ENCODE results near the gene GLI1.
"Not testable (repeated sequence)": the region's sequence is repeated elsewhere in the genome, so short reads cannot be mapped to it uniquely, and the experiment has no call there.

Gene GLI1

DNA sequence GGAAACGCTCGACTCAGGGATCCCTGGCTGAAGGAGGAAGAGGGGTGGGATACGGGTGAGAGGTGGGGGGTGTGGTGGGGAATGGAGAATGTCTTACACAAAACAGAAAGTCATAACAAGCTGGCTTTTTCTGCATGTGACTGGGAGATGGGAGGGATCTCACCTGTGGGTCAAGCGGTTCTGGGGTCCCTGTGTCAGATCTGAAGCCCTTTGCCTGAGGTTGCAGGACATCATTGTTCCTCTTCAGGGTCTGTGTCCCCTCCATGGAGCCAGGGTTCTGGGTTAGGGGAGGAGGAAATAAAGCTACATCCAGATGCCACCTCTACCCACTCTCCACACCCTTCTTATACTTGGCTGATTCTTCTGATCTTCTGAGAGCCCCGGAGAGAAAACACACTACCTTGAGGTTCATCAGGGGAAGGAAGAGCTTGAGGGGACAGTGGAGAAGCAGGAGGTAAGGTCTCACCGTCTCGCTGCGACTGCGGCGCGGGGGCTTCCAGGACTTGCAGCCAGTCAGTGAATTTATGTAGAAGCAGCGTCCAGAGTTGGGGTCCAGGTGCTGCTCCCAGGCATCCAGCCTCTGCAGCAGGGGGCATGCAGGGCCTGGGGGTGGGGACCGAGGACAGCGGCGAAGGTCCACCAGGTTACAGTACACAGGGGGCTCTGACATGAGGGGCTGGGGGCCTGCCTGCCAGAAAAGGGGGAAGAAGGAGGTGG is 17.6 kb downstream of the GLI1 start:
- no peak for DNase-seq

DNA sequence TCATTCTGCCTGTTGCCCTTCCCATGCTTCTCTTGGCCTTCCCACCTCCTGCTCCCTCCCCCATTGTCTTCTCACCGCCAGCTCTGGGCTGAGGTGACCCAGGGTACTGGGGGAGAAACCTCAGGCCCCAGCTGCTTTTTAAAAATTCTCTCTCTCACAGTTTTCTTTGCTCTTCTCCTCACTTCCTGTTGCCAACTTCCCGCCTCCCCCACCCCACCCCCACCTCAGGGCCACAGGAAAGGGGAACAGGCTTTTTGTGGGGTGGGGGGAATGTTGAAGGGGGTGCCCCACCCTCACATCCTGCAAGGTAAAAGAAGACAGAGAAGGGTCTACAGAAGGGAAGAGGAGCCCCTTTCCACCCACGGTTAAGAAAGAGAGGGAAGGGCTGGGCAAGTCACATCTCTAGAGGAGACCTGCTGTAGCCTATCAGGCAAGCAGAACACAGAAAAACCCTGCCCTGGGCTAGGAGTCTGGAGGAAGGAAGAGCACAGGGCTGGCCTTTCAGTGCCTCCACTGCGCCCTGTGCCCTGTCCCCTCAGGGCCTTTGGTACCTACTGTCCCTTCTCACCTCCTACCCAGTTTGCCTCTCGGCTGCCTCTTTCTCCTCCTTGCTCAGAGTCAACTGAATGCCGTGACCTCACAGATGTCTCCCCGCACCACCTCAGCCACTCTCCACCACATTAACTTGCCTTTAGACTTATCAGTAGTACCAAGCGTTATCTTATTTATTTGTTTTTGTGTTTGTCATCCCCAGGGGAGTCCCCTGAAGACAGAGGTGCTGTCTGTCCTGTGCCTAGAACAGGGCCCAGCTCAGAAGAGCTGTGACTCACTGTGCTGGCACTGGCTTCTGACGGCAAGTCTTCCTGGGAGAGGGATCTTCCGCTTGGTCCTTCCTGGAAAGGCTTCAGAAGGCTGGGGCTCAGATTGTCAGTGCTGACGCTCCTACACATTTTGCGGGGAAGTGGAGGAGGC is 18.4 kb downstream of the GLI1 start:
- DNase-seq: no peak

DNA sequence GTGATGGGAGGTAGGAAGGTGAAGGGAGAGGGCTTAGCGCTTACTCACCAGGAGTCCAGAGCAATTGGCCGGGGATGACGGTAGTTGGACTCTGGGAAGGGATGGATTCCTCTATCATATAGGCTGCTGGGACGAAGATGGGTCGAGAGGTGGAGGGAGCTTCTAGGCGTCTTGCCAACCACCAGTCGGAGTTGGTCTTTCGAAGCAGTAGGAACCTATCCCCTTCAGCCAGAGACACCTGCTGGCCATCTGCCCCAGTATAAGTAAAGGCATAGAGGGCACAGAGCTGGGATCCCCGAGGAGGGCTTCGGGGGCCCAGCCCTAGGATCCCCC is 19.4 kb downstream of the GLI1 start:
- no peak for DNase-seq

DNA sequence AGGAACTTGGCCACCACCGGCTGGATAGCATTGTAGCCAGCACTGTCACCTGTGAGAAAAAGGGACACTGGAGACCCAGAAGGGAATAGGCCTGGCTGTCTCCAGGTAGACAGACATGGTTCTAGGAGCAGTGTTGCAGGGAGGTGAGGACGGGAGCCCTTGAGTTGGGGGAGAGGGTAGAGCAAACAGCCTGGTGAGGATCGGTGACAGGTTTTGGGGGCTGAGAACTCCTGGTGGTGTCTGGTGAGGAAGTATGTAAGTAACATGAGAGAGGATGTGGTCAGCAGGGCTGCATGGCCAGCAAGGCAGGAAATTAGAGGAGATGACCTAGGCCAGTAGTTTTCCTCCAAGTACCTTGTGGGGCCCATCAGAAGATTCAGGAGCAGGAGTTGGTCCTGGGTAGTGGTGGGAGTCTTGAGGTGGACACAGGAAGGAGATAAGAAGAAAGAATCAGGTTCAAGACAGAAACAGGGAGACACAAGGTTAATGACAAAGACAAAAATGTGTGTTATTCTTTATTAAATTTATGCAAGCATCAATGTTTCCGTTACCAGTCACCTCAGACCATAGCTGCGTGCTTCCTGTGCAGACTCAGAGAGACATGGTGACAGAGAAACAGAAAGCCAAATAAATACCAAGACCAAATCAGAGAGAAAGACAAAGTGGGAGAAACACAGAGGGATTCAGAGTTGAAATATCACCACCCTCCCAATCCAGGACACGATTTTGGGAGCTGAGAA is 20.0 kb downstream of the GLI1 start, which contains the start of gene ARHGAP9:
Gene ARHGAP9, minus strand, starts transcription at position 491 of the 740 bp plus-strand sequence. Its CDS starts 460 bp downstream, at position 31.
- no peak for DNase-seq

DNA sequence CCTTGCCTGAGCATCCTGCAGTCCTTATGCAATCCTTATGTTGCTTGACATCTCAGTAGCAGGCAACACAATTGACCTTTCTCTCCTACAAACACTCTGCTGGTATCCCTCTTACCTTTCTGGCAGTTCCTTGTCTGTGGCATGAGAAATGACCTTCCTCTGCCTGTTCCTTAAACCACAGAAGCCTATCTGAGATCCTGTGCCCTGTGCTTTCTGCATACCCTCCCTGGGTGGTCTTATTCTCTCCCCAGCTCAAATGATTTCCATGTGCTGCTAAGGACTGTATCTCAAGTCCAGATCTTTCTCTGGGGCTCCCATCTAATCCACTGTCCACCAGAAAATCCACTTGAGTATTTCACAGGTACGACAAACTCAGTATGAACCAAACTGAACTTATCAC is 22.1 kb downstream of the GLI1 start:
- no peak for DNase-seq

DNA sequence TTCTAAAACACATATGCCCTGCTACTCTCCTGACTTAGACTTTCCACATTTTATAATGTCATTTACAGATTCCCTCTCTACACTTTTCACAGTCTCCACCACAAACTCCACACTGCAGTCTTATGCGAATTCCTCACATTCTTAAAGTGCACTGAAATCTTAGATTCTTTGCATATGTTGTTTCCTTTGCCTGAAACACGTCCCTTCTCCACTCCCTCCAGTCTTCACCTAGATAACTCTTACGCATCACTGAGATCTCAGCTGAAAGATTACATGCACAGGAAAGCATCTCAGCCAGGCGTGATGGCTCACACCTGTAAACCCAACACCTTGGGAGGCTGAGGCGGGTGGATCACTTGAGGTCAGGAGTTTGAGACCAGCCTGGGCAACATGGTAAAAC is 23.9 kb downstream of the GLI1 start:
- no peak for DNase-seq

DNA sequence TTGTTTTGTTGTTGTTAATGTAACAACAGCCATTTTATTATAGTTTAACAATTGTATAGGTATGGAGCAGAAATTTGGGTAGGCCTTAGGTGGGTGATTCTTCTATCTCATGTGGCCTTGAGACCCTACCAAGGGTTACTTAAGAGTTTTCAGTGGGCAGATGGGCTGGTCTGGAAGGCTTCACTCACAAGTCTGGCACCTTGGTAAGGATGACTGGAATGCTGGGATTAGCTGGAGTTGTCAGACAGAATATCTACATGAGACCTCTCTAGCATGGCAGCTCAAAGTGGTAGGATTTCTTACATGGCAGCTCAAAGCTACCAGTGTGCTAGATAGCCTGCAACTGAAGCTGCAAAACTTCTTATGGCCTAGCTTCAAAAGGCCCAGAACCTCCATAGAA is 26.1 kb downstream of the GLI1 start:
- DNase-seq: no peak

DNA sequence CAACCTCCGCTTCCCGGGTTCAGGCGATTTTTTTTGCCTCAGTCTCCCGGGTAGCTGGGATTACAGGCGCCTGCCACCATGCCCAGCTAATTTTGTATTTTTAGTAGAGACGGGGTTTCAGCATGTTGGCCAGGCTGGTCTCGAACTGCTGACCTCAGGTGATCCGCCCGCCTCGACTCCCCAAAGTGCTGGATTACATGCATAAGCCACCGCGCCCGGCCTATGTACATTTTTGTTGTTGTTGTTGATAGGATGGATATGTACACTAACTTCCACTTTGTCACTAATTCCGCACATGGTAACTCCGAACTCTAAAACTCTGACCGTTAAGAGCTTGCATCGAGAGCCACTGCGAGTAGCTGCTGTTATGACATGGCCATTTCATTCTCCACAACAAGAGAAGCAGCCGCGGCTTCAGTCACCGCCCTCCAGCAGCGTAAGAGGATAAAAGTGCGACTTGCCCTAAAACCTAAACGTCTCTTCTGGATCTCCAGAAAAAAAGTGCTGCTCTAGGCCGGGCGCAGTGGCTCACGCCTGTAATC is 27.5 kb downstream of the GLI1 start:
- DNase-seq: no peak

DNA sequence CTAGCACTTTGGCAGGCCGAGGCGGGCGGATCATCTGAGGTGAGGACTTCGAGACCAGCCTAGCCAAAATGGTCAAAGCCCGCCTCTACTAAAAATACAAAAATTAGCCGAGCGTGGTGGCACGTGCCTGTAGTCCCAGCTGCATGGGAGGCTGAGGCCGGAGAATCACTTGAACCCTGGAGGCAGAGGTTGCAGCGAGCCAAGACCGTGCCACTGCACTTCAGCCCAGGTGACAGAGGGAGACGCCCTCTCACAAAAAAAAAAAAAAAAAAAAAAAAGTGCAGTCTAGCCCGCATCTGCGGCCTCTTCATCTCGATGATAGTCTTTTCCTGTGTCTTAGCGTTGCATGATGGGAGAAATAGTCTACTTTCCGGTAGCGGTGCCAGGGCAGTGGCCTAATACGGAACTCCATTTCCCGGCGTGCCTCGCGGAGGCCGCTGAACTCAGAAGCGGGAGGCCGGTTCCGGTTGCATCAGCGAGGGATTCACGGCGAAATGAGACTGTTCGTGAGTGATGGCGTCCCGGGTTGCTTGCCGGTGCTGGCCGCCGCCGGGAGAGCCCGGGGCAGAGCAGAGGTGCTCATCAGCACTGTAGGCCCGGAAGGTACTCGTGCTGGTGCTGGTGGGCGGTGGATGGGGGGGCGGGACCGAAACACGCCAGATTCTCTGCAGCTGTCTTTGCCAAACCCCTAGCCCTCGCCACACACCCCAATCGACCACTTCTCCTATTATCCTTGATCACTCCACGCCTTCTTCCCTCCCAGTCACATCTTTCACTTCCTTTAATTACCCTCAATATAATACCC is 28.2 kb downstream of the GLI1 start, which contains the start of gene MARS1:
Gene MARS1, plus strand, starts transcription at position 472 of the 805 bp plus-strand sequence. Its CDS starts 23 bp downstream, at position 495.
- DNase-seq: peak; percentile 96

DNA sequence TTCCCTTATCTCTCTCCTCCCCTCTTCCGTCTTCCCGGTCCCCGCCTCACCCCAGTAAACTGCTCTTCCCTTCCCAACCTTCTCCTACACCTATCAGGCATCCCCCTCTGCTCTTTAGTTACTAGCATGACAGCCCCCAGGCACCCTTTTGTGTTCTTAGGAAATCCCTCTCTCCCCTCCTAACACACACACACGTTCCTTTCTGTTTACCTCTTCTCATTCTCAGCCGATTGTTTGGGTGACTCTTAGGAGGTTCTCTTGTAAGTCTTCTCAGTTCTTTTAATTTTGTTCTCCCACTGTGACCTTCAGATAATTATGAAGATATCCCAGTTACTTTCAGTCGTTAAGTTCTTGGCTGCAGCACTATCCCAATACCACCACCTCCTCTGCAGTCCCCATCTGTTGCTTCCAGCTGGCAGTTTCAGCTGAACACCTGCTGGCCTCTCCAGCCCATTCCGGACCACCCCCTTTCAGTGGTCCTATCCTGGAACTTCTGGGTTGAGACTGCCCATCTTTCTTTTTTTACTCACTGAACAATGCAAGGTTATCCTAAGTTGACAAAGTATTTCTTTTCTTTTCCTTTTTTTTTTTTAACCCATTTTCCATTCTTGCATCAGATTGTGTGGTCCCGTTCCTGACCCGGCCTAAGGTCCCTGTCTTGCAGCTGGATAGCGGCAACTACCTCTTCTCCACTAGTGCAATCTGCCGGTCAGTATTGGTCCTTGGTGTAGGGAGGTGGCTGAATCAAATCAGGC is 29.0 kb downstream of the GLI1 start:
- DNase-seq: no peak

DNA sequence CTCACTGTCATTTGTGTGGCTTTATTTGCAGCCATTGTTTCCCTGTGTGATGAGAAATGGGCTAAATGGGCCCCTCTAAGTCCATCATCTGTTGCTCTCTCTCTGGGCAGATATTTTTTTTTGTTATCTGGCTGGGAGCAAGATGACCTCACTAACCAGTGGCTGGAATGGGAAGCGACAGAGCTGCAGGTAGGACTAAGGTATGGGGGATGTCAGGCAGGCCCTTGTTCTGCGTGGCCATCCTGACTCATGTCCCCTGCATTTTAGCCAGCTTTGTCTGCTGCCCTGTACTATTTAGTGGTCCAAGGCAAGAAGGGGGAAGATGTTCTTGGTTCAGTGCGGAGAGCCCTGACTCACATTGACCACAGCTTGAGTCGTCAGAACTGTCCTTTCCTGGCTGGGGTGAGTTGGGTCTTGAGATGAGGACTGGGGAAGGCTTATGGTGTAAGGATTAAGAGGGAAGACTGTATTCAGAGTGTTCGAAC is 29.6 kb downstream of the GLI1 start:
- no peak for DNase-seq

DNA sequence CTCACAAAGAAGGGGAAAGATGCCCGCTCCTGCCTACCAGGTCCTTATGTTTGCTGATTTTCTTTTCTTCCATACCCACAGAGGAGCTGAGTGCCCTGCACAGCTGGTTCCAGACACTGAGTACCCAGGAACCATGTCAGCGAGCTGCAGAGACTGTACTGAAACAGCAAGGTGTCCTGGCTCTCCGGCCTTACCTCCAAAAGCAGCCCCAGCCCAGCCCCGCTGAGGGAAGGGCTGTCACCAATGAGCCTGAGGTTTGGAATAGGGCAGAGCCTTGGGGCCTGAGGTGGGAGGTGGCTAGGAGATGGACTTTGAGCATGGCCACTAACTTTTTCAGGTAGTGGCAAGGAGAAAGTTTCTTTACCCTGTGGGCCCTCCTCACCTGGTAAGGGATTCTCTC is 30.5 kb downstream of the GLI1 start:
- no peak for DNase-seq

DNA sequence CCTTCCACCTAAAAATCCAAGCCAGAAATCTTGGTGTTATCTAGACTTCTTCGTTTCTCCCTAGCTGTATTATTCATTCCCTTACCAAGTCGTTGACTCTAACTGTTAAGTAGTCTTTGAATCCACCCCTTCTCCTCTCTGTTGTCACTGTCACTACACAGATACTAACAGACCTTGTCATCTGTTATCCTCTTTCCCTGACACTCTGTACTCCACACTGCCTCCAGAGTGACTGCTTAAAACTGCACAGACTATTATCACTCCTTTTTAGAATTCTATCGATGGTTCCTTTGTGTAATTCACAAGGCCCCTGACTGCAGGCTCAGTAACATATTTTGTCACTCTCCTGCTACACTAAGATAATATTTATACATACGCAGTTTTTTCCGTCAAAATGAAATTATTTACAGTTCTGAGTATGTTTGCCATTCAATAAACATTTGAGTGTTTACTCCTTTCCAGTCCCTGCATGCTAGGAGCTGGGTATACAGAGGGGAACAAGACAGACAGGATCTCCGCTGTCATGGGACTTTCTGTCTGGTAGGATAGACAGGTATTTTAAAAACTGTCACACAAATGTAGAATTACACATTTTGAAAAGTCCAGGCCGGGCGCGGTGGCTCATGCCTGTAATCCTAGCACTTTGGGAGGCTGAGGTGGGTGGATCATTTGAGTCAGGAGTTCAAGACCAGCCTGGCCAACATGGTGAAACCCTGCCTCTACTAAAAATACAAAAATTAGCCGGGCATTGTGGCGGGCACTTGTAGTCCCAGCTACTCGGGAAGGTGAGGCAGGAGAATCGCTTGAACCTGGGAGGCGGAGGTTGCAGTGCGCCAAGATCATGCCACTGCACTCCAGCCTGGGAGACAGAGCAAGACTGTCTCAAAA is 32.1 kb downstream of the GLI1 start:
- no peak for DNase-seq

DNA sequence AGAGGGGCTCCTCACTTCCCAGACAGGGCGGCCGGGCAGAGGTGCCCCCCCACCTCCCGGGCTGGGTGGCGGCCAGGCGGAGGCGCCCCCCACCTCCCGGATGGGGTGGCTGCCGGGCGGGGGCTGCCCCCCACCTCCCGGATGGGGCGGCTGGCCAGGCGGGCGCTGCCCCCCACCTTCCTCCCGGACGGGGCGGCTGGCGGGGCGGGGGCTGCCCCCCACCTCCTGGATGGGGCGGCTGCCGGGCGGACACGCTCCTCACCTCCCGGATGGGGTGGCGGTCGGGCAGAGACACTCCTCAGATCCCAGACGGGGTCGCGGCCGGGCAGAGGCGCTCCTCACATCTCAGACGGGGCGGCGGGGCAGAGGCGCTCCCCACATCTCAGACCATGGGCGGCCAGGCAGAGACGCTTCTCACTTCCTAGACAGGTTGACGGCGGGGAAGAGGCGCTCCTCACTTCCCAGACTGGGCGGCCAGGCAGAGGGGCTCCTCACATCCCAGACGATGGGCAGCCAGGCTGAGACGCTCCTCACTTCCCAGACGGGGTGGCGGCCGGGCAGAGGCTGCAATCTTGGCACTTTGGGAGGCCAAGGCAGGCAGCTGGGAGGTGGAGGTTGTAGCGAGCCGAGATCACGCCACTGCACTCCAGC is 35.6 kb downstream of the GLI1 start:
- DNase-seq: not testable (repeated sequence)

DNA sequence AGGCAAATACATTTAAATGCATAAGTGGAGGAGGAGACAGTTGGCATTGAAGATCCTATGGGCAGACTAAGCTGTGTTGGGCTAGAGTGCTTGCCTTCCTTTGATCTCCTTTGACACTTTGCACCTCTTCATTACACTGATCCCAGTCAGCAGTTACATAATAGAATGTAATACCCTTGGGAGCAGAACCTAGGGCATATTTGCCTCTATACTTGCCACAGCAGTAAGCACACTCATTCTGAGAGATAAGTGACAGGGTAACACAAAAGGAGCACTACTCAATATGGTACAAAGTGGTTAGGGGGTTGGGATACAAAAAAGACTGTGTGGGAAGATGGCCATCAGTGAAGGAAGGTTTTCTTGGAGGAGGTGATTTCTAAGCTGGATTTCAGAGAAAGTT is 37.2 kb downstream of the GLI1 start:
- DNase-seq: peak; percentile 10

DNA sequence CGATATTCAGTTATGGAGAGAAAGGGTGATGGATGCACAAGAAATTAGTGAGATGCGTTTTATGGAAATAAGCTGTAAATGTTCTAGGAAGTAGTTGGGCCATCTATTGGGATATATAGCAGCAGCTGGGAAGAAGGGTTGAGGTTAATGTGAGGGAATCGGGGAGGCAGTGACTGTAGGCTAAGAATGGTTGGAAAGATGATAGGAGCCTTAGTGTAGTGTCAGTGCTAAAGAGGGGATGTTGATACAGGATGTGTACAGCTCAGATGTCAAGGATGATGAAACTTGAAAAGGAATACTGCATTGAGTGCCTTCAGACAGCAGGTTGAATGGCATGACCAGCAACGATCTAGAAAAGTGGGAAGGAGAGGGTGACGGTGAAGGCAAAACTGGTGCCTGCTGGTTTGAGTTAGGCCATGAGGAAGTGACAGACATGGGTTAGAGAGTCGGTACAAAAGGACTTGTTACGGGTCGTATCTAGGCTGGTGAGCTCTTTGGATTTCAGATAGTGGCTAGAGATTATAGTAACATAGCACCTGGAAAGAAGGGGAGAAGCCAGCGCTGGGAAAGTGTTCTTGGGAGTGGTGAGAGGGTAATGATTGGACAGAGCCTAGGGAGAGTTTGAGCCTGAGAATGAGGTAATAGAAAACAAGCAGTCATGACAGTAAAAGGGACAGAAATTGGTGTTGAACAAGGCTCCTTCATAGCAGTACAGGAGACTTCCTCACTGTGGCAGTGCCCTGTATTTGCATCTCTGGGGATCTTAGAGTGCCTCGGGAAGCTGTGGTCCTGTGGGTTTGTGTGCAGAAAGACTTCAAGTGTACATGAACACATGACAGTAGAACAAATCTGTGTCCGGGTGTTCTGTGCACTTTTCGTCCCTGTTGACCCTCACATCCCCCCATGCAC is 37.9 kb downstream of the GLI1 start:
- no peak for DNase-seq

DNA sequence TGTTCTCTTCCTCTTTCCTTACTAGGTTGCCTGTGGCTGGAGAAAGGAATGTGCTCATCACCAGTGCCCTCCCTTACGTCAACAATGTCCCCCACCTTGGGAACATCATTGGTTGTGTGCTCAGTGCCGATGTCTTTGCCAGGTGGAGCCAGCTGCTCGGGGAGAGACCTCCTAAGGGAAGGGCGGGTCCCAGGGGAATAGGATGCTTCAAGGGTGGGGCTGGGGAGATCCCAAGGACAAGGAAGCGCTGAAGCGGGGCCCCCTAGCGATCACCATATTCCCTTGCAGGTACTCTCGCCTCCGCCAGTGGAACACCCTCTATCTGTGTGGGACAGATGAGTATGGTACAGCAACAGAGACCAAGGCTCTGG is 38.5 kb downstream of the GLI1 start:
- DNase-seq: no peak

DNA sequence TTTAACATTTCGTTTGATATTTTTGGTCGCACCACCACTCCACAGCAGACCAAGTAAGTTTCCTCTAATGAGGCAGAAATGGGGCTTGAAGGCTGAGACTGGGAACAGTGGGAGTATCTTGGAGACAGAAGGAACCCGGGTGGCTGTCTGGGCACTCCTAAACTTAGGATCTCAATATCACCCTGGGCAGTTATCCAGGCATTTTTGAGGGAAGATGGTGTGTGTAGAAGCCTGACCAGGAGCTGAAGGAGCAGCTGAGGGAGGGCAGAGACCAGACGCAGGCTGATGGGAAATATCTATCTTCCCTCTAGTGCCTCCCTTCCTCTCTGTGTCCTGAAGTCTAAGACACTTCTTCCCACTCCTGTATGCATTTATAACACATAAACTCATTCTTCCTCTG is 39.0 kb downstream of the GLI1 start:
- DNase-seq: no peak

DNA sequence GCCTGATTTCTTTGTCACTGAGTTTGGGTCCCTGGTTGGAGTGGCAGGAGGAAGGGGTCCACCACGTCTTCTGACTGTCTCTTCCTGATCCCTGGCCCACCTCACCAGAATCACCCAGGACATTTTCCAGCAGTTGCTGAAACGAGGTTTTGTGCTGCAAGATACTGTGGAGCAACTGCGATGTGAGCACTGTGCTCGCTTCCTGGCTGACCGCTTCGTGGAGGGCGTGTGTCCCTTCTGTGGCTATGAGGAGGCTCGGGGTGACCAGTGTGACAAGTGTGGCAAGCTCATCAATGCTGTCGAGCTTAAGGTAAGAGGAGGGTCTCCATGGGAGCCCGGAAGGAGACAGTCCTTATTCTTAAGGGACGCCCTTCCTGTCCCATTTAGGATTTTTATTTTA is 40.6 kb downstream of the GLI1 start:
- no peak for DNase-seq

Measured in NCI-H1436 (cell line).